GM23248 (cell line): Measurements from ENCODE around the gene POFUT2. TPM values are rescaled to one million over a fixed set of nuclear protein-coding genes. Genes with fewer than 3 reads are reported as not detected.

Experiments
- DNase-seq: peaks from one replicate; pipeline ENCODE4 v3.0.0-alpha.2; 2015
- H2AFZ ChIP-seq: fragments of 200-600 bp; sonication (generic); 2 replicates; pipeline ENCODE4 v1.6.1; 2016; ENCODE audit warnings: antibody characterized with exemption
- H3F3A ChIP-seq: fragments of 200-600 bp; sonication (generic); 2 replicates; pipeline ENCODE4 v1.6.1; 2016; ENCODE audit warnings: mild to moderate bottlenecking, antibody characterized with exemption, mixed run types; ENCODE audit not compliant: insufficient read depth
- H3K27ac ChIP-seq: fragments of 200-600 bp; sonication (generic); 2 replicates; pipeline ENCODE4 v1.5.1; 2016; ENCODE audit warnings: mild to moderate bottlenecking
- H3K27me3 ChIP-seq: fragments of 200-600 bp; sonication (generic); replicated peaks from 2 replicates; pipeline ENCODE4 v1.6.1; 2016; ENCODE audit warnings: mild to moderate bottlenecking; ENCODE audit not compliant: insufficient read depth
- H3K36me3 ChIP-seq: fragments of 200-600 bp; sonication (generic); 2 replicates; pipeline ENCODE4 v1.6.1; 2016; ENCODE audit warnings: low read depth, mild to moderate bottlenecking
- H3K4me1 ChIP-seq: fragments of 200-600 bp; sonication (generic); 2 replicates; pipeline ENCODE4 v1.6.1; 2016; ENCODE audit warnings: mild to moderate bottlenecking; ENCODE audit not compliant: insufficient read depth
- H3K4me2 ChIP-seq: fragments of 200-600 bp; sonication (generic); one replicate; pipeline ENCODE4 v1.6.1; 2016; ENCODE audit warnings: mild to moderate bottlenecking; ENCODE audit not compliant: unreplicated experiment
- H3K4me3 ChIP-seq: fragments of 200-600 bp; sonication (generic); 2 replicates; pipeline ENCODE4 v1.5.1; 2016; ENCODE audit warnings: mild to moderate bottlenecking
- H3K79me2 ChIP-seq: fragments of 200-600 bp; sonication (generic); 2 replicates; pipeline ENCODE4 v1.6.1; 2016; ENCODE audit warnings: mild to moderate bottlenecking; ENCODE audit not compliant: insufficient read depth
- H3K9ac ChIP-seq: fragments of 200-600 bp; sonication (generic); 2 replicates; pipeline ENCODE4 v1.6.1; 2016; ENCODE audit warnings: mild to moderate bottlenecking
- H3K9me2 ChIP-seq: fragments of 200-600 bp; sonication (generic); 2 replicates; pipeline ENCODE4 v1.6.1; 2016; ENCODE audit warnings: mixed run types, mild to moderate bottlenecking, moderate library complexity; ENCODE audit not compliant: insufficient read depth
- H3K9me3 ChIP-seq: fragments of 200-600 bp; sonication (generic); one replicate; pipeline ENCODE4 v1.6.1; 2017; ENCODE audit warnings: low read depth
- H4K20me1 ChIP-seq: fragments of 200-600 bp; sonication (generic); 2 replicates; pipeline ENCODE4 v1.6.0; 2016; ENCODE audit not compliant: insufficient read depth
- EZH2 ChIP-seq: fragments of 200-600 bp; sonication (generic); IDR thresholded peaks from 2 replicates; pipeline ENCODE4 v1.6.1; 2018; ENCODE audit warnings: antibody characterized with exemption, mild to moderate bottlenecking; ENCODE audit not compliant: insufficient read depth, poor library complexity, severe bottlenecking
- EZH2phosphoT487 ChIP-seq: fragments of 200-600 bp; sonication (generic); IDR thresholded peaks from 2 replicates; pipeline ENCODE4 v1.6.1; 2018; ENCODE audit warnings: antibody characterized with exemption, moderate library complexity, mild to moderate bottlenecking, low read depth; ENCODE audit not compliant: insufficient read depth
- WGBS, 2 experiments: methylation state at CpG; one replicate each; pipeline ENCODE4 v1.1.6; 2015 to 2017; ENCODE audit warnings: low lambda C conversion rate in 2 of 2, low coverage in 1 of 2; ENCODE audit errors: missing lambda C conversion rate in 2 of 2; 5-methylcytosine and 5-hydroxymethylcytosine counted together
- in situ Hi-C: fragments of 300-500 bp; cut with MboI; formaldehyde crosslinking; loops from 2 replicates; pipeline ENCODE4 v1.15.0; 2020
- polyA plus RNA-seq: library from polyadenylated mRNA; unstranded; fragments of >200 nt; fragmentation: Nextera tagmentation; extraction: Ambion mirVana; gene quantifications from 2 replicates; pipeline ENCODE4 v1.2.1, GENCODE V29; 2016
- total RNA-seq: library from RNA; depleted of rRNA; stranded (reverse); fragments of >200 nt; shearing (Covaris generic); gene quantifications from 2 replicates; pipeline ENCODE4 v1.2.3, GENCODE V29; 2014; rRNA removed

Gene POFUT2
- total and polyA plus RNA-seq, 2 experiments from 2014 or later, result 30.1 to 48.2 TPM

- no peak overlapping the region for H3K9ac ChIP-seq
- H3K36me3 ChIP-seq, result peaks cover 19% of the 10 kb centered on the region
- DNase-seq, result no peak
- H3K27me3 ChIP-seq, result no peaks in the 10 kb centered on the region
- in situ Hi-C loops, result no loop called here
- H3K27ac ChIP-seq, result no peak overlapping the region
- no peaks in the 10 kb centered on the region for H3K4me1 ChIP-seq
- no peak for TF ChIP-seq EZH2phosphoT487
- TF ChIP-seq EZH2, result no peak
- no peak overlapping the region for H2AFZ ChIP-seq
- H3K4me2 ChIP-seq, result no peak overlapping the region
- H3K9me3 ChIP-seq, result peaks cover 3% of the 10 kb centered on the region
- WGBS, 2 experiments, result 76 to 80% methylated on average over 4 of the region's 4 CpGs
- H3K79me2 ChIP-seq, result no peaks in the 10 kb centered on the region
- no peak overlapping the region for H3K4me3 ChIP-seq
- H4K20me1 ChIP-seq, result no peaks in the 10 kb centered on the region
- no peaks in the 10 kb centered on the region for H3K9me2 ChIP-seq
- no peaks in the 10 kb centered on the region for H3F3A ChIP-seq
These were observed 67.6 kb downstream of the POFUT2 start for GRCh38 chr21:45220071-45220481.

GRCh38 chr21:45219517-45219916 lies 68.2 kb downstream of the POFUT2 start:
- in situ Hi-C loops, result no loop called here
- peaks cover 20% of the 10 kb centered on the region for H3K36me3 ChIP-seq
- TF ChIP-seq EZH2 (no peak), EZH2phosphoT487 (no peak)
- H3K4me1 ChIP-seq, result no peaks in the 10 kb centered on the region
- H3K4me3 ChIP-seq, result no peak overlapping the region
- no peak overlapping the region for H3K4me2 ChIP-seq
- no peak overlapping the region for H3K9ac ChIP-seq
- H3F3A ChIP-seq, result no peaks in the 10 kb centered on the region
- H2AFZ ChIP-seq, result no peak overlapping the region
- H3K27me3 ChIP-seq, result no peaks in the 10 kb centered on the region
- DNase-seq, result no peak
- no peak overlapping the region for H3K27ac ChIP-seq
- H4K20me1 ChIP-seq, result no peaks in the 10 kb centered on the region
- 75 to 80% methylated on average over 6 of the region's 6 CpGs for WGBS, 2 experiments
- peaks cover 3% of the 10 kb centered on the region for H3K9me3 ChIP-seq
- no peaks in the 10 kb centered on the region for H3K9me2 ChIP-seq
- H3K79me2 ChIP-seq, result no peaks in the 10 kb centered on the region

- Histone ChIP-seq H3K9me3 (peaks cover 3% of the 10 kb centered on the region), H3K27me3 (no peaks in the 10 kb centered on the region), H3F3A (no peaks in the 10 kb centered on the region), H3K27ac (no peak overlapping the region), H3K9ac (no peak overlapping the region), H2AFZ (no peak overlapping the region), H3K9me2 (no peaks in the 10 kb centered on the region), H3K4me2 (no peak overlapping the region), H3K79me2 (no peaks in the 10 kb centered on the region), H3K36me3 (peaks cover 35% of the 10 kb centered on the region), H4K20me1 (no peaks in the 10 kb centered on the region), H3K4me1 (no peaks in the 10 kb centered on the region), H3K4me3 (no peak overlapping the region)
- DNase-seq, result no peak
- in situ Hi-C loops, result no loop called here
- TF ChIP-seq EZH2phosphoT487 (no peak), EZH2 (no peak)
- 64 to 65% methylated on average over 1 of the region's 1 CpG for WGBS, 2 experiments
These were observed 70.7 kb downstream of the POFUT2 start for GRCh38 chr21:45217010-45217409.

- Histone ChIP-seq H3K9me3 (peaks cover 3% of the 10 kb centered on the region), H3F3A (no peaks in the 10 kb centered on the region), H3K4me1 (no peaks in the 10 kb centered on the region), H3K79me2 (no peaks in the 10 kb centered on the region), H3K4me3 (no peak overlapping the region), H3K27me3 (no peaks in the 10 kb centered on the region), H3K9me2 (no peaks in the 10 kb centered on the region), H3K9ac (no peak overlapping the region), H3K27ac (no peak overlapping the region), H3K36me3 (peaks cover 36% of the 10 kb centered on the region), H2AFZ (no peak overlapping the region), H3K4me2 (no peak overlapping the region), H4K20me1 (no peaks in the 10 kb centered on the region)
- TF ChIP-seq EZH2 (no peak), EZH2phosphoT487 (no peak)
- in situ Hi-C loops, result no loop called here
- DNase-seq, result no peak
- 72 to 73% methylated on average over 2 of the region's 2 CpGs for WGBS, 2 experiments
These were observed 72.5 kb downstream of the POFUT2 start for GRCh38 chr21:45215213-45215612.

Other genes starting within 250 kb of the POFUT2 start
- 17.4 and 22.6 TPM in 2 replicates for gene ADARB1, start 213.3 kb downstream of the POFUT2 start, total RNA-seq
- gene ADARB1, start 213.3 kb downstream of the POFUT2 start, polyA plus RNA-seq, result 16.3 and 18.7 TPM in 2 replicates
- gene COL18A1, start 117.3 kb upstream of the POFUT2 start, total RNA-seq, result 24.2 and 30.5 TPM in 2 replicates
- gene COL18A1, start 117.3 kb upstream of the POFUT2 start, polyA plus RNA-seq, result 1.7 and 1.8 TPM in 2 replicates